Prostate gland (tissue), 2 donors: Measurements from ENCODE around the gene LACTBL1. TPM values are rescaled to one million over a fixed set of nuclear protein-coding genes. Genes with fewer than 3 reads are reported as not detected.
A peak's percentile ranks its signal among the peaks of the same experiment; 100 is the strongest.
"Not testable (repeated sequence)": the region's sequence is repeated elsewhere in the genome, so short reads cannot be mapped to it uniquely, and the experiment has no call there.

Experiments
- DNase-seq: peaks from one replicate; pipeline ENCODE4 v3.0.0-alpha.2; 2019; ENCODE audit warnings: low spot score
- H3K27ac ChIP-seq, 2 donors: fragments of 200-600 bp; sonication (generic); 2 replicates each; pipeline ENCODE4 v1.5.1; 2017 to 2019
- H3K27me3 ChIP-seq: fragments of 200-600 bp; sonication (generic); replicated peaks from 2 replicates; pipeline ENCODE4 v1.5.1; 2019; ENCODE audit not compliant: insufficient read depth
- H3K36me3 ChIP-seq, 2 donors: fragments of 200-600 bp; sonication (generic); 1 replicate in 1 of 2; 2 replicates in 1 of 2; pipeline versions ENCODE4 v1.5.1 to v1.8.1; 2017 to 2019
- H3K4me1 ChIP-seq: fragments of 200-600 bp; sonication (generic); replicated peaks from 2 replicates; pipeline ENCODE4 v1.5.1; 2019
- H3K4me3 ChIP-seq, 2 donors: fragments of 200-600 bp; sonication (generic); 2 replicates each; pipeline ENCODE4 v1.5.1; 2017 to 2019
- H3K9me3 ChIP-seq: fragments of 200-600 bp; sonication (generic); 2 replicates; pipeline ENCODE4 v1.5.1; 2017
- CTCF ChIP-seq, 4 experiments: fragments of 200-600 bp in 2 of 4; fragments of 450-650 bp in 2 of 4; sonication (generic) in 2 of 4; IDR thresholded peaks; 1 replicate in 3 of 4; 2 replicates in 1 of 4; pipeline ENCODE4 v1.5.1; 2016 to 2019; ENCODE audit warnings: antibody characterized with exemption in 4 of 4, mild to moderate bottlenecking in 2 of 4, moderate library complexity in 2 of 4
- POLR2A ChIP-seq: fragments of 450-650 bp; IDR thresholded peaks from one replicate; pipeline ENCODE4 v1.6.1; 2016; ENCODE audit warnings: antibody characterized with exemption, mild to moderate bottlenecking
- POLR2AphosphoS5 ChIP-seq: sonication (generic); formaldehyde crosslinking; IDR thresholded peaks from one replicate; pipeline ENCODE4 v1.6.1; 2017; ENCODE audit warnings: antibody characterized with exemption
- WGBS: methylation state at CpG from one replicate; pipeline ENCODE4 v1.1.5; 2018; 5-methylcytosine and 5-hydroxymethylcytosine counted together
- intact Hi-C: fragments of 100-400 bp; cut with DNase I; formaldehyde crosslinking; loops from one replicate; pipeline ENCODE4 v1.14.2; 2022
- total RNA-seq, 2 donors: library from RNA; depleted of rRNA; stranded (reverse); fragments of >200 nt; gene quantifications; one replicate each; pipeline ENCODE4 v1.1.0, GENCODE V29; 2016

The LACTBL1 gene
- total RNA-seq, 2 donors from 2014 or later: not detected

GRCh38 chr1:23019094-23019862 is 46.6 kb upstream of the LACTBL1 start, which contains the start of gene KDM1A:
KDM1A (plus strand) TSS chr1:23019468; CDS start chr1:23019597, 129 bp downstream.
- intact Hi-C loops: no loop called here
- peak; percentile 98 for DNase-seq
- WGBS: 0% methylated on average over 58 of the region's 85 CpGs

GRCh38 chr1:23018661-23019093 is 46.0 kb upstream of the LACTBL1 start:
- TF ChIP-seq CTCF (IDR thresholded peaks at IDR 0.05) (no peak), POLR2AphosphoS5 (no peak), POLR2A (no peak)
- H3K9me3 ChIP-seq: no peaks in the 10 kb centered on the region
- no peaks in the 10 kb centered on the region for H3K4me1 ChIP-seq
- DNase-seq: peak; percentile 10
- intact Hi-C loops: no loop called here
- H3K36me3 ChIP-seq: no peaks in the 10 kb centered on the region
- 24% methylated on average over 10 of the region's 10 CpGs for WGBS
- peak overlapping the region; percentile 88 to 92 for H3K27ac ChIP-seq
- H3K4me3 ChIP-seq: peak overlapping the region; percentile 92 to 95
- no peaks in the 10 kb centered on the region for H3K27me3 ChIP-seq

More at GRCh38 chr1:23019094-23019862, 46.6 kb upstream of the LACTBL1 start, which contains the start of gene KDM1A:
- Histone ChIP-seq H3K4me1 (no peaks in the 10 kb centered on the region), H3K27me3 (no peaks in the 10 kb centered on the region), H3K36me3 (no peaks in the 10 kb centered on the region), H3K27ac (peak within 1 kb of the TSS; percentile 88 to 92), H3K9me3 (no peaks in the 10 kb centered on the region), H3K4me3 (peak within 1 kb of the TSS; percentile 92 to 95)
- TF ChIP-seq POLR2AphosphoS5 (peak; percentile 98), POLR2A (peak; percentile 79), CTCF (IDR thresholded peaks at IDR 0.05) (peak in 2 of 4 experiments; percentile 16 to 27)

- H3K4me3 ChIP-seq: no peak overlapping the region
- H3K4me1 ChIP-seq: no peaks in the 10 kb centered on the region
- no peak overlapping the region for H3K27ac ChIP-seq
- TF ChIP-seq POLR2A: no peak
- TF ChIP-seq POLR2AphosphoS5: no peak
- no peak for TF ChIP-seq CTCF (IDR thresholded peaks at IDR 0.05)
- H3K9me3 ChIP-seq: no peaks in the 10 kb centered on the region
- intact Hi-C loops: no loop called here
- WGBS: 60% methylated on average over 3 of the region's 3 CpGs
- no peak for DNase-seq
- no peaks in the 10 kb centered on the region for H3K27me3 ChIP-seq
- no peaks in the 10 kb centered on the region for H3K36me3 ChIP-seq
These were observed 41.0 kb upstream of the LACTBL1 start for GRCh38 chr1:23013657-23014056.

DNA sequence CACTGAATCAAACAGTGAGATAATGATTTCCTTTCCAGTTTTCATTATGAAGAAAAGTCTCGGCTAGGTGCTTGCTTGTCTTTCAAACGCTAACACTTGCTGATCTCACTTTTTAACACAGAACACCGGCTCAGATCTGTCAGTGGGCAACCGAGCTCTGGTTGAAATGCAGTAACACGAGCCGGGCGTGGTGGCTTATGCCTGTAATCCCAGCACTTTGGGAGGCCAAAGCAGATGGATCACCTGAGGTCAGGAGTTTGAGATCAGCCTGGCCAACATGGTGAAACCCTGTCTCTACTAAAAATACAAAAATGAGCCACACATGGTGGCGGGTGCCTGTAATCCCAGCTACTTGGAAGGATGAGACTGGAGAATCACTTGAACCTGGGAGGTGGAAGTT is 37.4 kb upstream of the LACTBL1 start:
- H3K36me3 ChIP-seq, H3K27me3 ChIP-seq, H3K4me3 ChIP-seq, H3K4me1 ChIP-seq, DNase-seq, intact Hi-C loops, H3K9me3 ChIP-seq, H3K27ac ChIP-seq: not testable (repeated sequence)
- 81% methylated on average over 8 of the region's 8 CpGs for WGBS

DNA sequence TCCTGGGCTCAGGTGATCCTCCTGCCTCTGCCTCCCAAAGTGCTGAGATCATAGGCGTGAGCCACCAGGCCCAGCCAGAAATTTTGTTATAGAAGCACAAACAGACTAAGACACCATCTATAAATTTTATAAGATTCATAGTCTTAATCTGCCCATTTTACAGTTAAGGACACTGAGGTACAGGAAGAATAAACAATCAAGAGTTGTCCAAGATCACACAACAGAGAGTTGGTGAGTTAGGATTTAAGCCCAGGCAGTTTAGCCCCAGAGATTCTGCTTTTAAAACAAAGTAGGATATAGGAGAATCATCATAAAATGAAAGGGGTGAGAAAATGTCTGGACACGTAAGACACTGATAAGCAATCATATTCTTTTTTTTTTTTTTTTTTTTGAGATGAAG is 36.2 kb upstream of the LACTBL1 start:
- no peak for TF ChIP-seq POLR2A
- TF ChIP-seq POLR2AphosphoS5: no peak
- no peak for TF ChIP-seq CTCF (IDR thresholded peaks at IDR 0.05)
- no peaks in the 10 kb centered on the region for H3K9me3 ChIP-seq
- intact Hi-C loops: no loop called here
- H3K27me3 ChIP-seq: no peaks in the 10 kb centered on the region
- no peak overlapping the region for H3K4me3 ChIP-seq
- no peaks in the 10 kb centered on the region for H3K36me3 ChIP-seq
- WGBS: 88% methylated on average over 2 of the region's 2 CpGs
- no peaks in the 10 kb centered on the region for H3K4me1 ChIP-seq
- DNase-seq: no peak
- H3K27ac ChIP-seq: no peak overlapping the region
